GM04504 (cell line): Measurements from ENCODE around the gene GCC2.
"Not testable (repeated sequence)": the region's sequence is repeated elsewhere in the genome, so short reads cannot be mapped to it uniquely, and the experiment has no call there.

Experiments used
- DNase-seq: peaks from one replicate; pipeline ENCODE4 v3.0.0-alpha.2; 2012; ENCODE audit warnings: low read depth

Gene GCC2

GRCh38 chr2:108444941-108445840 is 3.8 kb upstream of the GCC2 start:
- no peak for DNase-seq

GRCh38 chr2:108446703-108447102 is 2.3 kb upstream of the GCC2 start:
- DNase-seq: no peak

GRCh38 chr2:108447947-108448677 is 894 bp upstream of the GCC2 start:
- no peak for DNase-seq

- DNase-seq: no peak
These were observed 564 bp downstream of the GCC2 start for GRCh38 chr2:108449410-108450130.

- DNase-seq: no peak
These were observed 1.9 kb downstream of the GCC2 start for GRCh38 chr2:108450863-108451262.

- DNase-seq: no peak
These were observed 3.0 kb downstream of the GCC2 start for GRCh38 chr2:108451976-108452375.

- not testable (repeated sequence) for DNase-seq
These were observed 4.5 kb downstream of the GCC2 start for GRCh38 chr2:108453530-108453929.

- no peak for DNase-seq
These were observed 5.4 kb downstream of the GCC2 start for GRCh38 chr2:108454440-108454839.

- no peak for DNase-seq
These were observed 6.6 kb downstream of the GCC2 start for GRCh38 chr2:108455571-108455970.

GRCh38 chr2:108458082-108458481 is 9.1 kb downstream of the GCC2 start:
- no peak for DNase-seq

- DNase-seq: no peak
These were observed 10.4 kb downstream of the GCC2 start for GRCh38 chr2:108459441-108459840.

- DNase-seq: no peak
These were observed 11.5 kb downstream of the GCC2 start for GRCh38 chr2:108460345-108461037.

GRCh38 chr2:108477099-108477498 is 28.1 kb downstream of the GCC2 start:
- DNase-seq: no peak

- no peak for DNase-seq
These were observed 36.2 kb downstream of the GCC2 start for GRCh38 chr2:108485253-108485652.

GRCh38 chr2:108490506-108491122 is 41.6 kb downstream of the GCC2 start:
- DNase-seq: no peak

GRCh38 chr2:108491848-108492247 is 42.8 kb downstream of the GCC2 start:
- no peak for DNase-seq

GRCh38 chr2:108492364-108492763 is 43.4 kb downstream of the GCC2 start:
- DNase-seq: peak; percentile 19

- DNase-seq: not testable (repeated sequence)
These were observed 47.2 kb downstream of the GCC2 start for GRCh38 chr2:108496167-108496566.

- not testable (repeated sequence) for DNase-seq
These were observed 58.6 kb downstream of the GCC2 start for GRCh38 chr2:108507620-108508019.

- DNase-seq: not testable (repeated sequence)
These were observed 63.4 kb downstream of the GCC2 start for GRCh38 chr2:108512431-108512830.

GRCh38 chr2:108514478-108514877 is 65.5 kb downstream of the GCC2 start:
- not testable (repeated sequence) for DNase-seq
